ENCODE results near the gene SEMA3C. TPM values are rescaled to one million over a fixed set of nuclear protein-coding genes. Genes with fewer than 3 reads are reported as not detected.

Gene SEMA3C
- polyA plus RNA-seq, 1 donor from 2014 or later = 386 TPM

DNA sequence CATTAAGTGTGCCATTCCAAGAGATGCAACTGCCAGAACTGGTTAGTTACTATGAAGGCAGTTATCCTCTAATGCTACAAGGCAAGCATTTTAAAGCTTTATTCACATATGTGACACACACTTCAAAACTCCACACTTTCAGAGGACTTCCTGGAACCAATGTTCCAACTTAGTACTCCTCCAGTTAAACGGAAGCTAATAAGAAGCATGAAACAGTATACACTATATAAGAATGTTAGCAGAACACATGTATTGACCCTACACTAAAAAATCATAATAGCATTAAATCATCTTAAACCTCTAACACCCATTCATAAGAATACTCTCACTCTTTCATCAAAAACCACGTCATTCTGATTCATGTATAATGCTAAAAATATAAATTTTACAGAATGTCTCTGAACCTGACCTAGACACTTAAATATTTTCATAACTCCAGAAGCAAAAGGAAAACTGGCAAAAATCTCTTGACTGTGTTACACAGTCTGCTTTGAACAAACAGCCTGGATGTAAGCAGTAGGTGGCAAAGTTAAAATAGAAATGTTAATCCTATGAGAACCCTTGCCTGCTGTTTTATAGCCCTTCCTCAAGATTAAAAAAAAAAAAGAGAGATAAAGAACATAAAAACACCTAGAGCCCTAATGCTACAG lies 135.0 kb downstream of the SEMA3C start:
- H3K27me3 ChIP-seq (ENCODE audit: insufficient read depth, low read depth, low read length) = no peaks in the 10 kb centered on the region
- no peak overlapping the region for H2AFZ ChIP-seq (ENCODE audit: low read depth, low read length)
- H3K79me2 ChIP-seq (replicated peaks; ENCODE audit: insufficient read depth, low read length) = no peaks in the 10 kb centered on the region
- peaks cover 3% of the 10 kb centered on the region for H3K36me3 ChIP-seq (ENCODE audit: insufficient read depth, low read length)
- H3K4me3 ChIP-seq (ENCODE audit: low read length) = no peak overlapping the region
- H3F3A ChIP-seq (ENCODE audit: insufficient read depth, low read length, poor library complexity, severe bottlenecking) = no peaks in the 10 kb centered on the region
- TF ChIP-seq MXI1 (conservative IDR thresholded peaks at IDR 0.05; ENCODE audit: poor library complexity, severe bottlenecking) (no peak), EZH2 (IDR thresholded peaks at IDR 0.05; ENCODE audit: borderline replicate concordance, insufficient read depth, low read length, poor library complexity, severe bottlenecking) (no peak), TAF1 (IDR thresholded peaks at IDR 0.05; ENCODE audit: low read depth) (no peak), EP300 (conservative IDR thresholded peaks at IDR 0.05; ENCODE audit: poor library complexity, severe bottlenecking) (no peak), SMC3 (conservative IDR thresholded peaks at IDR 0.05; ENCODE audit: poor library complexity) (no peak), POLR2AphosphoS5 (IDR thresholded peaks at IDR 0.05) (no peak), RAD21 (conservative IDR thresholded peaks at IDR 0.05) (no peak)
- TF ChIP-seq, protein P1, sequence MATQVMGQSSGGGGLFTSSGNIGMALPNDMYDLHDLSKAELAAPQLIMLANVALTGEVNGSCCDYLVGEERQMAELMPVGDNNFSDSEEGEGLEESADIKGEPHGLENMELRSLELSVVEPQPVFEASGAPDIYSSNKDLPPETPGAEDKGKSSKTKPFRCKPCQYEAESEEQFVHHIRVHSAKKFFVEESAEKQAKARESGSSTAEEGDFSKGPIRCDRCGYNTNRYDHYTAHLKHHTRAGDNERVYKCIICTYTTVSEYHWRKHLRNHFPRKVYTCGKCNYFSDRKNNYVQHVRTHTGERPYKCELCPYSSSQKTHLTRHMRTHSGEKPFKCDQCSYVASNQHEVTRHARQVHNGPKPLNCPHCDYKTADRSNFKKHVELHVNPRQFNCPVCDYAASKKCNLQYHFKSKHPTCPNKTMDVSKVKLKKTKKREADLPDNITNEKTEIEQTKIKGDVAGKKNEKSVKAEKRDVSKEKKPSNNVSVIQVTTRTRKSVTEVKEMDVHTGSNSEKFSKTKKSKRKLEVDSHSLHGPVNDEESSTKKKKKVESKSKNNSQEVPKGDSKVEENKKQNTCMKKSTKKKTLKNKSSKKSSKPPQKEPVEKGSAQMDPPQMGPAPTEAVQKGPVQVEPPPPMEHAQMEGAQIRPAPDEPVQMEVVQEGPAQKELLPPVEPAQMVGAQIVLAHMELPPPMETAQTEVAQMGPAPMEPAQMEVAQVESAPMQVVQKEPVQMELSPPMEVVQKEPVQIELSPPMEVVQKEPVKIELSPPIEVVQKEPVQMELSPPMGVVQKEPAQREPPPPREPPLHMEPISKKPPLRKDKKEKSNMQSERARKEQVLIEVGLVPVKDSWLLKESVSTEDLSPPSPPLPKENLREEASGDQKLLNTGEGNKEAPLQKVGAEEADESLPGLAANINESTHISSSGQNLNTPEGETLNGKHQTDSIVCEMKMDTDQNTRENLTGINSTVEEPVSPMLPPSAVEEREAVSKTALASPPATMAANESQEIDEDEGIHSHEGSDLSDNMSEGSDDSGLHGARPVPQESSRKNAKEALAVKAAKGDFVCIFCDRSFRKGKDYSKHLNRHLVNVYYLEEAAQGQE (IDR thresholded peaks at IDR 0.05; ENCODE audit: borderline replicate concordance) = no peak
- TF ChIP-seq, protein P2, sequence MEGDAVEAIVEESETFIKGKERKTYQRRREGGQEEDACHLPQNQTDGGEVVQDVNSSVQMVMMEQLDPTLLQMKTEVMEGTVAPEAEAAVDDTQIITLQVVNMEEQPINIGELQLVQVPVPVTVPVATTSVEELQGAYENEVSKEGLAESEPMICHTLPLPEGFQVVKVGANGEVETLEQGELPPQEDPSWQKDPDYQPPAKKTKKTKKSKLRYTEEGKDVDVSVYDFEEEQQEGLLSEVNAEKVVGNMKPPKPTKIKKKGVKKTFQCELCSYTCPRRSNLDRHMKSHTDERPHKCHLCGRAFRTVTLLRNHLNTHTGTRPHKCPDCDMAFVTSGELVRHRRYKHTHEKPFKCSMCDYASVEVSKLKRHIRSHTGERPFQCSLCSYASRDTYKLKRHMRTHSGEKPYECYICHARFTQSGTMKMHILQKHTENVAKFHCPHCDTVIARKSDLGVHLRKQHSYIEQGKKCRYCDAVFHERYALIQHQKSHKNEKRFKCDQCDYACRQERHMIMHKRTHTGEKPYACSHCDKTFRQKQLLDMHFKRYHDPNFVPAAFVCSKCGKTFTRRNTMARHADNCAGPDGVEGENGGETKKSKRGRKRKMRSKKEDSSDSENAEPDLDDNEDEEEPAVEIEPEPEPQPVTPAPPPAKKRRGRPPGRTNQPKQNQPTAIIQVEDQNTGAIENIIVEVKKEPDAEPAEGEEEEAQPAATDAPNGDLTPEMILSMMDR (IDR thresholded peaks at IDR 0.05; ENCODE audit: poor library complexity, severe bottlenecking) = no peak
- H3K4me2 ChIP-seq (ENCODE audit: low read length) = no peak overlapping the region
- H3K9me2 ChIP-seq (ENCODE audit: insufficient read depth, low read length) = no peaks in the 10 kb centered on the region
- no peak overlapping the region for H3K27ac ChIP-seq (ENCODE audit: low read length)
- H3K9me3 ChIP-seq (ENCODE audit: low read length) = no peaks in the 10 kb centered on the region
- H4K20me1 ChIP-seq (ENCODE audit: insufficient read depth) = no peaks in the 10 kb centered on the region
- no peak overlapping the region for H3K9ac ChIP-seq (ENCODE audit: low read length)

DNA sequence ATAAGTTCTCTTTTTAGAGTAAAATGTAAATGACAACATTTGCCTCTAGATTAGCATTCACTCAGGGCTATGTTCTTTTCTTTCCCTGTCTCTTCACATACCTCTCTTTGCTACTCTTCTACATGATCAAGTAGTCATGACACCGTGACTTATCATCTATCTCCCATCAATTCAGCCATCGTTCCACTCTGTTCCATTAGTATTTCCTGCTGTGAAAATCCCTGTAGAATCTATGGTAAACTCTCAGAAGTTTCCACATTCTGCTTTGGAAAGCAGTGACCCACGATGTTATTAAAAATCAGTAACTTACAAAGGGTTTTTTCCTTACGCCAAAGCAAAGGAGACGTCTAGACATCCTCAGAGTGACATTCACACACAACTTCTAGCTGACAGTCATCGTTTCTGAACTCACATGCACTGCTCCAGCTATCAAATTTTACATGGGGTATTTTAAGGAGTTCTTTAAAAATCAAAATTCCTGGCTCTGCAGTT lies 135.6 kb downstream of the SEMA3C start:
- H4K20me1 ChIP-seq (ENCODE audit: insufficient read depth) = no peaks in the 10 kb centered on the region
- peaks cover 3% of the 10 kb centered on the region for H3K36me3 ChIP-seq (ENCODE audit: insufficient read depth, low read length)
- no peak for TF ChIP-seq SMC3 (conservative IDR thresholded peaks at IDR 0.05; ENCODE audit: poor library complexity)
- TF ChIP-seq TAF1 (IDR thresholded peaks at IDR 0.05; ENCODE audit: low read depth) = no peak
- TF ChIP-seq MXI1 (conservative IDR thresholded peaks at IDR 0.05; ENCODE audit: poor library complexity, severe bottlenecking) = no peak
- TF ChIP-seq RAD21 (conservative IDR thresholded peaks at IDR 0.05) = no peak
- H3K4me2 ChIP-seq (ENCODE audit: low read length) = no peak overlapping the region
- H3K27ac ChIP-seq (ENCODE audit: low read length) = no peak overlapping the region
- H3K79me2 ChIP-seq (replicated peaks; ENCODE audit: insufficient read depth, low read length) = no peaks in the 10 kb centered on the region
- no peak overlapping the region for H3K4me3 ChIP-seq (ENCODE audit: low read length)
- H3K9me3 ChIP-seq (ENCODE audit: low read length) = no peaks in the 10 kb centered on the region
- H3K9me2 ChIP-seq (ENCODE audit: insufficient read depth, low read length) = no peaks in the 10 kb centered on the region
- H3K9ac ChIP-seq (ENCODE audit: low read length) = no peak overlapping the region
- no peaks in the 10 kb centered on the region for H3K27me3 ChIP-seq (ENCODE audit: insufficient read depth, low read depth, low read length)
- no peaks in the 10 kb centered on the region for H3F3A ChIP-seq (ENCODE audit: insufficient read depth, low read length, poor library complexity, severe bottlenecking)
- no peak overlapping the region for H2AFZ ChIP-seq (ENCODE audit: low read depth, low read length)

Measured in neural cell (in vitro differentiated cells).